ENCODE data around the gene SLC25A23.

SLC25A23 gene

GRCh38 chr19:6414793-6415590, 44.6 kb downstream of the SLC25A23 start:
- no peak for DNase-seq
- H3K9me3 ChIP-seq (ENCODE audit: control insufficient read depth, low read length) = no peaks in the 10 kb centered on the region
- no peaks in the 10 kb centered on the region for H3K4me1 ChIP-seq (ENCODE audit: control insufficient read depth, insufficient read depth, low read length, poor library complexity, severe bottlenecking)
- H3K4me3 ChIP-seq (ENCODE audit: insufficient read depth, low read depth, low read length, poor library complexity, severe bottlenecking) = no peak overlapping the region
- no peaks in the 10 kb centered on the region for H3K27me3 ChIP-seq (replicated peaks; ENCODE audit: control insufficient read depth, insufficient read depth, low read length, poor library complexity, severe bottlenecking)
- no peak overlapping the region for H3K27ac ChIP-seq (ENCODE audit: insufficient read depth, low read length, poor library complexity, severe bottlenecking)
- peaks cover 63% of the 10 kb centered on the region for H3K36me3 ChIP-seq (ENCODE audit: control insufficient read depth, insufficient read depth, low read length)

- Histone ChIP-seq H3K27ac (ENCODE audit: insufficient read depth, low read length, poor library complexity, severe bottlenecking) (no peak overlapping the region), H3K4me3 (ENCODE audit: insufficient read depth, low read depth, low read length, poor library complexity, severe bottlenecking) (no peak overlapping the region), H3K4me1 (ENCODE audit: control insufficient read depth, insufficient read depth, low read length, poor library complexity, severe bottlenecking) (no peaks in the 10 kb centered on the region), H3K36me3 (ENCODE audit: control insufficient read depth, insufficient read depth, low read length) (peaks cover 53% of the 10 kb centered on the region), H3K9me3 (ENCODE audit: control insufficient read depth, low read length) (no peaks in the 10 kb centered on the region), H3K27me3 (replicated peaks; ENCODE audit: control insufficient read depth, insufficient read depth, low read length, poor library complexity, severe bottlenecking) (no peaks in the 10 kb centered on the region)
- no peak for DNase-seq
Measured at GRCh38 chr19:6413721-6414643, 45.6 kb downstream of the SLC25A23 start.

GRCh38 chr19:6413291-6413690, 46.3 kb downstream of the SLC25A23 start:
- Histone ChIP-seq H3K4me1 (ENCODE audit: control insufficient read depth, insufficient read depth, low read length, poor library complexity, severe bottlenecking) (no peaks in the 10 kb centered on the region), H3K27me3 (replicated peaks; ENCODE audit: control insufficient read depth, insufficient read depth, low read length, poor library complexity, severe bottlenecking) (no peaks in the 10 kb centered on the region), H3K4me3 (ENCODE audit: insufficient read depth, low read depth, low read length, poor library complexity, severe bottlenecking) (no peak overlapping the region), H3K9me3 (ENCODE audit: control insufficient read depth, low read length) (no peaks in the 10 kb centered on the region), H3K27ac (ENCODE audit: insufficient read depth, low read length, poor library complexity, severe bottlenecking) (no peak overlapping the region), H3K36me3 (ENCODE audit: control insufficient read depth, insufficient read depth, low read length) (peaks cover 46% of the 10 kb centered on the region)
- no peak for DNase-seq

- Histone ChIP-seq H3K9me3 (ENCODE audit: control insufficient read depth, low read length) (no peaks in the 10 kb centered on the region), H3K4me3 (ENCODE audit: insufficient read depth, low read depth, low read length, poor library complexity, severe bottlenecking) (no peak overlapping the region), H3K27ac (ENCODE audit: insufficient read depth, low read length, poor library complexity, severe bottlenecking) (no peak overlapping the region), H3K36me3 (ENCODE audit: control insufficient read depth, insufficient read depth, low read length) (peaks cover 39% of the 10 kb centered on the region), H3K4me1 (ENCODE audit: control insufficient read depth, insufficient read depth, low read length, poor library complexity, severe bottlenecking) (no peaks in the 10 kb centered on the region), H3K27me3 (replicated peaks; ENCODE audit: control insufficient read depth, insufficient read depth, low read length, poor library complexity, severe bottlenecking) (no peaks in the 10 kb centered on the region)
- peak in 2 of 3 donors; percentile 16 to 23 for DNase-seq
Measured at GRCh38 chr19:6412447-6413091, 47.0 kb downstream of the SLC25A23 start.

- Histone ChIP-seq H3K36me3 (ENCODE audit: control insufficient read depth, insufficient read depth, low read length) (peaks cover 34% of the 10 kb centered on the region), H3K4me1 (ENCODE audit: control insufficient read depth, insufficient read depth, low read length, poor library complexity, severe bottlenecking) (no peaks in the 10 kb centered on the region), H3K27me3 (replicated peaks; ENCODE audit: control insufficient read depth, insufficient read depth, low read length, poor library complexity, severe bottlenecking) (no peaks in the 10 kb centered on the region), H3K27ac (ENCODE audit: insufficient read depth, low read length, poor library complexity, severe bottlenecking) (no peak overlapping the region), H3K4me3 (ENCODE audit: insufficient read depth, low read depth, low read length, poor library complexity, severe bottlenecking) (no peak overlapping the region), H3K9me3 (ENCODE audit: control insufficient read depth, low read length) (no peaks in the 10 kb centered on the region)
- DNase-seq = no peak
Measured at GRCh38 chr19:6412061-6412446, 47.5 kb downstream of the SLC25A23 start.

GRCh38 chr19:6409346-6409745, 50.2 kb downstream of the SLC25A23 start:
- Histone ChIP-seq H3K4me1 (ENCODE audit: control insufficient read depth, insufficient read depth, low read length, poor library complexity, severe bottlenecking) (no peaks in the 10 kb centered on the region), H3K36me3 (ENCODE audit: control insufficient read depth, insufficient read depth, low read length) (peaks cover 7% of the 10 kb centered on the region), H3K27me3 (replicated peaks; ENCODE audit: control insufficient read depth, insufficient read depth, low read length, poor library complexity, severe bottlenecking) (no peaks in the 10 kb centered on the region), H3K9me3 (ENCODE audit: control insufficient read depth, low read length) (no peaks in the 10 kb centered on the region), H3K4me3 (ENCODE audit: insufficient read depth, low read depth, low read length, poor library complexity, severe bottlenecking) (no peak overlapping the region), H3K27ac (ENCODE audit: insufficient read depth, low read length, poor library complexity, severe bottlenecking) (no peak overlapping the region)
- DNase-seq = no peak

GRCh38 chr19:6406401-6406800, 53.2 kb downstream of the SLC25A23 start:
- no peaks in the 10 kb centered on the region for H3K27me3 ChIP-seq (replicated peaks; ENCODE audit: control insufficient read depth, insufficient read depth, low read length, poor library complexity, severe bottlenecking)

GRCh38 chr19:6402837-6403608, 56.6 kb downstream of the SLC25A23 start:
- Histone ChIP-seq H3K27ac (ENCODE audit: insufficient read depth, low read length, poor library complexity, severe bottlenecking) (no peak overlapping the region), H3K36me3 (ENCODE audit: control insufficient read depth, insufficient read depth, low read length) (no peaks in the 10 kb centered on the region), H3K9me3 (ENCODE audit: control insufficient read depth, low read length) (no peaks in the 10 kb centered on the region), H3K4me3 (ENCODE audit: insufficient read depth, low read depth, low read length, poor library complexity, severe bottlenecking) (no peak overlapping the region), H3K4me1 (ENCODE audit: control insufficient read depth, insufficient read depth, low read length, poor library complexity, severe bottlenecking) (no peaks in the 10 kb centered on the region), H3K27me3 (replicated peaks; ENCODE audit: control insufficient read depth, insufficient read depth, low read length, poor library complexity, severe bottlenecking) (no peaks in the 10 kb centered on the region)
- DNase-seq = no peak

More at GRCh38 chr19:6406401-6406800, 53.2 kb downstream of the SLC25A23 start:
- Histone ChIP-seq H3K9me3 (ENCODE audit: control insufficient read depth, low read length) (no peaks in the 10 kb centered on the region), H3K36me3 (ENCODE audit: control insufficient read depth, insufficient read depth, low read length) (no peaks in the 10 kb centered on the region), H3K4me1 (ENCODE audit: control insufficient read depth, insufficient read depth, low read length, poor library complexity, severe bottlenecking) (no peaks in the 10 kb centered on the region), H3K27ac (ENCODE audit: insufficient read depth, low read length, poor library complexity, severe bottlenecking) (no peak overlapping the region), H3K4me3 (ENCODE audit: insufficient read depth, low read depth, low read length, poor library complexity, severe bottlenecking) (no peak overlapping the region)
- no peak for DNase-seq

GRCh38 chr19:6402058-6402457, 57.5 kb downstream of the SLC25A23 start:
- H3K27ac ChIP-seq (ENCODE audit: insufficient read depth, low read length, poor library complexity, severe bottlenecking) = no peak overlapping the region
- H3K4me1 ChIP-seq (ENCODE audit: control insufficient read depth, insufficient read depth, low read length, poor library complexity, severe bottlenecking) = no peaks in the 10 kb centered on the region
- H3K27me3 ChIP-seq (replicated peaks; ENCODE audit: control insufficient read depth, insufficient read depth, low read length, poor library complexity, severe bottlenecking) = no peaks in the 10 kb centered on the region
- H3K4me3 ChIP-seq (ENCODE audit: insufficient read depth, low read depth, low read length, poor library complexity, severe bottlenecking) = no peak overlapping the region
- no peaks in the 10 kb centered on the region for H3K9me3 ChIP-seq (ENCODE audit: control insufficient read depth, low read length)
- no peaks in the 10 kb centered on the region for H3K36me3 ChIP-seq (ENCODE audit: control insufficient read depth, insufficient read depth, low read length)
- no peak for DNase-seq

Measured in effector memory CD4-positive, alpha-beta T cell (primary cell).